Stimulated activated memory B cell treated with anti-CD40 and anti-IgM and Interleukin-4, amounts not matched to agents 10 μg/mL and 1 μg/mL and 100 μg/mL, for 72 hours (primary cell): Measurements from ENCODE around the gene NARS2.

ENCODE experiments used
- ATAC-seq: fragments of 150-1000 bp; cut with Tn5 transposase; 2 replicates; pipeline ENCODE4 v1.10.0; 2021
- H3K27ac Mint-ChIP-seq: one replicate; pipeline ENCODE4 v1.8.0; 2022; ENCODE audit warnings: mild to moderate bottlenecking, mixed read lengths
- H3K27me3 Mint-ChIP-seq: one replicate; pipeline ENCODE4 v1.8.0; 2022; ENCODE audit warnings: mixed read lengths
- H3K36me3 Mint-ChIP-seq: one replicate; pipeline ENCODE4 v1.8.0; 2022; ENCODE audit warnings: mixed read lengths
- H3K4me1 Mint-ChIP-seq: one replicate; pipeline ENCODE4 v1.8.0; 2022; ENCODE audit warnings: mixed read lengths
- H3K4me3 Mint-ChIP-seq: one replicate; pipeline ENCODE4 v1.8.0; 2022; ENCODE audit warnings: mild to moderate bottlenecking, moderate library complexity, mixed read lengths
- H3K9me3 Mint-ChIP-seq: one replicate; pipeline ENCODE4 v1.8.0; 2022; ENCODE audit warnings: mixed read lengths

The NARS2 gene

DNA sequence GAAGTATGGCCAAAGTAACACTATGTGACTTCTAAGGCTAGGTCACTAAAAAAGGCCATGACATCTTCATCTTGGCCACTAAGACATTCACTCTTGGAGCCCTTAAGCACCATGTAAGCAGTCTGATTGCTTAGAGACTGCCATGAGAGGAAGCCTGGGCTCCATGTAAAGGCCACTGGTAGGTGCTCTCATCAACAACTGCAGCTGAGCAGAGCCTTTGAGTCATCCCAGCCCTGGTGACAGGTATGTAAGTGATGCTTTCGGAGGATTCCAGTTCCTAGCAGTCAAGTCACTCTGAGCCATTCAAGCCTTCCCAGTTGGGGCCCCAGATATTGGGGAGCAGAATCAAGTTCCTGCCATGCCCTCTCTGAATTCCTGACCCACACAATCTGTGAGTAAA, 183.2 kb downstream of the NARS2 start:
- Mint-ChIP-seq H3K4me3 (no peak overlapping the region), H3K9me3 (peaks cover 2% of the 10 kb centered on the region), H3K27ac (no peak overlapping the region), H3K36me3 (peaks cover 19% of the 10 kb centered on the region), H3K27me3 (no peaks in the 10 kb centered on the region), H3K4me1 (peaks cover 27% of the 10 kb centered on the region)
- ATAC-seq = no peak

DNA sequence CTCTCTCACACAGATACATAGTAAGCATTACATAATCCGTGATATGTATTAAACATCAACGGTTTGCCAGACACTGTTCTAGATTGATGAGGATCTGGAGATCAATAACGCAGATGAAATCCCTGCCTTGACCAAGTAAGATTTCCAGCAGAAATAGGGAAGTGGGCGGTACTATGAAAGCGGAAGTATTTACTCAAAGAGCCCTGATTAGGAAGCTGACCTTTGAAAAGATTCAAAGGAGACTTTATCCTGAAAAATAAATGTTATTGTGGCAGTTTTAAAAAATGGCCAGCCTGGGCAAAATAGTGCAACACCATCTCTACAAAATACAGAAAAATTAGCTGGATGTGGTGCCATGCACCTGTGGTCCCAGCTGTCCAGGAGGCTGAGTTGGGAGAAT, 183.9 kb downstream of the NARS2 start:
- Mint-ChIP-seq H3K4me3 (no peak overlapping the region), H3K9me3 (peaks cover 2% of the 10 kb centered on the region), H3K36me3 (peaks cover 25% of the 10 kb centered on the region), H3K4me1 (peaks cover 27% of the 10 kb centered on the region), H3K27ac (no peak overlapping the region), H3K27me3 (no peaks in the 10 kb centered on the region)
- no peak for ATAC-seq

DNA sequence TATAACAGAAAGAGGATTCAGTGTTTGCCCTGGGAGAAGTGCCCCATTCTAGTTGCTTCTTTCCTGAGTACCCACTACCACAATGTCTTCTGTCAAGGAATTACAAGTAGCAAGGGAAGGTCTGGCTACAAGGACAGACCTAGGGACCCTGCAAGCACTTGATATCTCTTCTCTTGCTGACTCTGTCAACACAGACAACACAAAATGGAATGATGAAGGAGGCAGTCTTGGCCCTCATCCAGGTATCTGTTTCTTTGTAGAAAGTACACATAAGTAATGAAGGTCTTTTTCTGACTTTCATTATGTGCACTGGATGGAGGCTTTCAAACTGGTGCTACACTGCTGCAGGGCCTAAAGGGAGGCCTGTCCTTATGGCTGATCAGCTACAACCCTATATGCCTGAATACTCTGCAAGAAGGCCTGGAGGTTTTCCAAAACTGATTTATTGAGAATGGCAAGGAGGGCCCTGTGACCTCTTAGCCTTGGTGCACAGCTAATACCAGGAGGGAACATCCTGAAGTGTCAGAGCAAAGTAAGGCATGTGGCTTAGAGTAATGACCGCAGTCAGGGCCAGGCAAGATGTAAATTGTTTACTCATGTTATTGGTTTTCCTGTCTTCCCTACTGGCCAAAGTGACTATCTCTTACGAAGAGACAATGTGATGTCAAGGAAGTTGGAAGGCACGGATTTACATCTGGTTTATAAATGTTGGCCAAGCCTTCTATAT, 188.3 kb downstream of the NARS2 start:
- H3K27ac Mint-ChIP-seq = no peak overlapping the region
- H3K27me3 Mint-ChIP-seq = no peaks in the 10 kb centered on the region
- peaks cover 26% of the 10 kb centered on the region for H3K4me1 Mint-ChIP-seq
- no peak for ATAC-seq
- H3K9me3 Mint-ChIP-seq = peaks cover 20% of the 10 kb centered on the region
- H3K4me3 Mint-ChIP-seq = no peak overlapping the region
- H3K36me3 Mint-ChIP-seq = peaks cover 49% of the 10 kb centered on the region
